K562 (cell line): ENCODE measurements around the gene SPEG. TPM values are rescaled to one million over a fixed set of nuclear protein-coding genes. Genes with fewer than 3 reads are reported as not detected.

Experiments used
- ADNP ChIP-seq: fragments of 200-800 bp; sonication (Bioruptor generic); IDR thresholded peaks from 2 replicates; pipeline ENCODE4 v1.6.1; 2016; ENCODE audit warnings: missing genetic modification characterization, missing compliant biosample characterization
- BHLHE40 ChIP-seq: IDR thresholded peaks from 2 replicates; pipeline ENCODE4 v1.6.1; 2011; ENCODE audit warnings: low read length, improper control_type of control experiment
- CBX3 ChIP-seq, 2 experiments: IDR thresholded peaks; 1 replicate in 1 of 2; 2 replicates in 1 of 2; pipeline ENCODE4 v1.6.1; 2012; ENCODE audit warnings: inconsistent platforms in 2 of 2, low read length in 2 of 2, borderline replicate concordance in 1 of 2, control low read depth in 1 of 2
- ELK1 ChIP-seq: sonication (generic); formaldehyde crosslinking; IDR thresholded peaks from 2 replicates; pipeline ENCODE4 v1.8.1; 2022; ENCODE audit warnings: missing genetic modification reagents
- ETS1 ChIP-seq: conservative IDR thresholded peaks from 2 replicates; pipeline ENCODE4 v1.6.1; 2011; ENCODE audit warnings: low read depth, mild to moderate bottlenecking, low read length; ENCODE audit not compliant: control insufficient read depth
- FOXK2 ChIP-seq, 2 experiments: fragments of 450-650 bp; IDR thresholded peaks in 1 of 2; conservative IDR thresholded peaks in 1 of 2; 2 replicates each; pipeline ENCODE4 v1.6.1; 2016; ENCODE audit warnings: low read depth in 2 of 2, mild to moderate bottlenecking in 1 of 2
- HMGN3 ChIP-seq: IDR thresholded peaks from 2 replicates; pipeline ENCODE4 v1.6.1; 2011; ENCODE audit warnings: borderline replicate concordance, low read depth, mild to moderate bottlenecking, mixed read lengths, low read length; ENCODE audit not compliant: insufficient read length; ENCODE audit errors: extremely low read depth
- L3MBTL2 ChIP-seq: fragments of 450-650 bp; IDR thresholded peaks from 2 replicates; pipeline ENCODE4 v1.6.1; 2016; ENCODE audit warnings: mild to moderate bottlenecking, moderate library complexity
- MAZ ChIP-seq, 2 experiments: fragments of 450-650 bp in 1 of 2; sonication (generic) in 1 of 2; formaldehyde crosslinking; IDR thresholded peaks in 1 of 2; conservative IDR thresholded peaks in 1 of 2; 2 replicates each; pipeline versions ENCODE4 v1.4.0 to v1.5.0; 2020; ENCODE audit warnings: mild to moderate bottlenecking in 1 of 2, missing genetic modification reagents in 1 of 2
- NCOA6 ChIP-seq: fragments of 450-650 bp; IDR thresholded peaks from 2 replicates; pipeline ENCODE4 v1.6.1; 2017; ENCODE audit warnings: mild to moderate bottlenecking
- POLR2G ChIP-seq: fragments of 200-400 bp; formaldehyde crosslinking; IDR thresholded peaks from 2 replicates; pipeline ENCODE4 v1.6.1; 2017; ENCODE audit warnings: low read depth, mild to moderate bottlenecking, antibody characterized with exemption, low read length, moderate library complexity
- RAD51 ChIP-seq: fragments of 450-650 bp; IDR thresholded peaks from 2 replicates; pipeline ENCODE4 v1.7.1; 2016; ENCODE audit warnings: low read depth, mild to moderate bottlenecking, borderline replicate concordance
- TAF1 ChIP-seq: IDR thresholded peaks from 2 replicates; pipeline ENCODE4 v1.6.1; 2011; ENCODE audit warnings: mild to moderate bottlenecking, low read length, moderate library complexity; ENCODE audit not compliant: insufficient read depth, control insufficient read depth, severe bottlenecking; ENCODE audit errors: extremely low read depth
- TAF7 ChIP-seq: fragments of 450-650 bp; IDR thresholded peaks from 2 replicates; pipeline ENCODE4 v1.6.1; 2016; ENCODE audit warnings: missing genetic modification characterization, missing compliant biosample characterization
- ZNF212 ChIP-seq: fragments of 450-650 bp; formaldehyde crosslinking; IDR thresholded peaks from 2 replicates; pipeline ENCODE4 v1.4.0; 2020; ENCODE audit warnings: mild to moderate bottlenecking
- ZNF263 ChIP-seq: sonication (generic); formaldehyde crosslinking; IDR thresholded peaks from 2 replicates; pipeline ENCODE4 v1.8.0; 2022; ENCODE audit warnings: mild to moderate bottlenecking, missing genetic modification reagents, borderline replicate concordance
- polyA plus RNA-seq, 8 experiments: library from polyadenylated mRNA; depleted of rRNA in 4 of 8; stranded (reverse) in 5 of 8; unstranded in 3 of 8; fragments of >200 nt; fragmentation: Nextera tagmentation in 2 of 8; fragmentation: Illumina TruSeq in 1 of 8; extraction: Ambion mirVana in 2 of 8; extraction: Trizol in 1 of 8; gene quantifications; 2 replicates each; pipeline versions ENCODE4 v1.2.1 to v1.2.3, GENCODE V29; 2011 to 2014; ENCODE audit warnings: inconsistent platforms in 1 of 8, missing spikeins in 1 of 8
- total RNA-seq, 7 experiments: library from RNA; depleted of rRNA in 6 of 7; stranded (reverse); fragments of >200 nt in 6 of 7; fragmentation: Illumina TruSeq in 2 of 7; extraction: Trizol in 2 of 7; gene quantifications; 2 replicates each; pipeline versions ENCODE4 v1.2.1 to v1.2.3, GENCODE V29; 2011 to 2021; ENCODE audit warnings: low replicate concordance in 1 of 7
- TF ChIP-seq, protein P1 (sequence below): fragments of 450-650 bp; formaldehyde crosslinking; IDR thresholded peaks from 2 replicates; pipeline ENCODE4 v1.4.0; 2020; ENCODE audit warnings: mild to moderate bottlenecking, moderate library complexity
- TF ChIP-seq, protein P2 (sequence below): fragments of 450-650 bp; IDR thresholded peaks from 2 replicates; pipeline ENCODE4 v1.6.1; 2018; ENCODE audit not compliant: partially characterized antibody

SPEG gene
- total and polyA plus RNA-seq, 9 of the 15 experiments (the other 6 are each of a cell fraction or from before 2014, with no cell fraction given): 0.49 to 8.7 (median 3.0) TPM

GRCh38 chr2:219498280-219499057 is 63.8 kb downstream of the SPEG start, which contains the start of gene GMPPA (continued):
- TF ChIP-seq ADNP (tag) (no peak), POLR2G (peak; percentile 92), L3MBTL2 (peak; percentile 58), ETS1 (peak; percentile 75), ZNF263 (CRISPR knock-in tag) (peak; percentile 51; the same call in 1 of the 2 replicates), MAZ (CRISPR knock-in tag; conservative IDR thresholded peaks at IDR 0.05 in 1 of 2, IDR thresholded peaks at IDR 0.05 in 1 of 2) (0 out of 4 replicates have a peak, but pooled peaks of 1 of the 2 experiments have one; percentile 61), TAF1 (peak; percentile 75), ZNF212 (CRISPR knock-in tag) (no peak), NCOA6 (0 out of 2 replicates have a peak, but pooled peaks have one; percentile 56), RAD51 (peak; percentile 49; the same call in 1 of the 2 replicates), CBX3 (IDR thresholded peaks at IDR 0.05; ENCODE audit: borderline replicate concordance in 1 of 2, low read length in 2 of 2) (0 out of 3 replicates have a peak, but pooled peaks of 1 of the 2 experiments have one; percentile 9), FOXK2 (conservative IDR thresholded peaks at IDR 0.05 in 1 of 2, IDR thresholded peaks at IDR 0.05 in 1 of 2; ENCODE audit: low read depth in 2 of 2) (peak in 1 of 2 experiments; percentile 59; a peak in 2 of 4 replicates), HMGN3 (peak; percentile 61), BHLHE40 (peak; percentile 74), ELK1 (CRISPR knock-in tag) (no peak), TAF7 (tag) (peak; percentile 51; the same call in 1 of the 2 replicates)
- TF ChIP-seq, protein P1, sequence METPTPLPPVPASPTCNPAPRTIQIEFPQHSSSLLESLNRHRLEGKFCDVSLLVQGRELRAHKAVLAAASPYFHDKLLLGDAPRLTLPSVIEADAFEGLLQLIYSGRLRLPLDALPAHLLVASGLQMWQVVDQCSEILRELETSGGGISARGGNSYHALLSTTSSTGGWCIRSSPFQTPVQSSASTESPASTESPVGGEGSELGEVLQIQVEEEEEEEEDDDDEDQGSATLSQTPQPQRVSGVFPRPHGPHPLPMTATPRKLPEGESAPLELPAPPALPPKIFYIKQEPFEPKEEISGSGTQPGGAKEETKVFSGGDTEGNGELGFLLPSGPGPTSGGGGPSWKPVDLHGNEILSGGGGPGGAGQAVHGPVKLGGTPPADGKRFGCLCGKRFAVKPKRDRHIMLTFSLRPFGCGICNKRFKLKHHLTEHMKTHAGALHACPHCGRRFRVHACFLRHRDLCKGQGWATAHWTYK (CRISPR knock-in tag): 0 out of 2 replicates have a peak, but pooled peaks have one; percentile 47
- TF ChIP-seq, protein P2, sequence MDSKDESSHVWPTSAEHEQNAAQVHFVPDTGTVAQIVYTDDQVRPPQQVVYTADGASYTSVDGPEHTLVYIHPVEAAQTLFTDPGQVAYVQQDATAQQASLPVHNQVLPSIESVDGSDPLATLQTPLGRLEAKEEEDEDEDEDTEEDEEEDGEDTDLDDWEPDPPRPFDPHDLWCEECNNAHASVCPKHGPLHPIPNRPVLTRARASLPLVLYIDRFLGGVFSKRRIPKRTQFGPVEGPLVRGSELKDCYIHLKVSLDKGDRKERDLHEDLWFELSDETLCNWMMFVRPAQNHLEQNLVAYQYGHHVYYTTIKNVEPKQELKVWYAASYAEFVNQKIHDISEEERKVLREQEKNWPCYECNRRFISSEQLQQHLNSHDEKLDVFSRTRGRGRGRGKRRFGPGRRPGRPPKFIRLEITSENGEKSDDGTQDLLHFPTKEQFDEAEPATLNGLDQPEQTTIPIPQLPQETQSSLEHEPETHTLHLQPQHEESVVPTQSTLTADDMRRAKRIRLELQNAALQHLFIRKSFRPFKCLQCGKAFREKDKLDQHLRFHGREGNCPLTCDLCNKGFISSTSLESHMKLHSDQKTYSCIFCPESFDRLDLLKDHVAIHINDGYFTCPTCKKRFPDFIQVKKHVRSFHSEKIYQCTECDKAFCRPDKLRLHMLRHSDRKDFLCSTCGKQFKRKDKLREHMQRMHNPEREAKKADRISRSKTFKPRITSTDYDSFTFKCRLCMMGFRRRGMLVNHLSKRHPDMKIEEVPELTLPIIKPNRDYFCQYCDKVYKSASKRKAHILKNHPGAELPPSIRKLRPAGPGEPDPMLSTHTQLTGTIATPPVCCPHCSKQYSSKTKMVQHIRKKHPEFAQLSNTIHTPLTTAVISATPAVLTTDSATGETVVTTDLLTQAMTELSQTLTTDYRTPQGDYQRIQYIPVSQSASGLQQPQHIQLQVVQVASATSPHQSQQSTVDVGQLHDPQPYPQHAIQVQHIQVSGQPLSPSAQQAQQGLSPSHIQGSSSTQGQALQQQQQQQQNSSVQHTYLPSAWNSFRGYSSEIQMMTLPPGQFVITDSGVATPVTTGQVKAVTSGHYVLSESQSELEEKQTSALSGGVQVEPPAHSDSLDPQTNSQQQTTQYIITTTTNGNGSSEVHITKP: peak; percentile 62
